Sigmoid colon (tissue), 7 donors: Measurements from ENCODE around the gene DCUN1D2. TPM values are rescaled to one million over a fixed set of nuclear protein-coding genes. Genes with fewer than 3 reads are reported as not detected.

Source experiments
- DNase-seq: peaks from one replicate; pipeline ENCODE4 v3.0.0-alpha.2; 2019
- H3K27ac ChIP-seq, 4 donors: fragments of 200-600 bp; sonication (generic); one replicate each; pipeline ENCODE4 v1.5.1; 2016 to 2019; ENCODE audit warnings: mild to moderate bottlenecking in 1 of 4
- H3K27me3 ChIP-seq, 3 donors: fragments of 200-600 bp; sonication (generic); one replicate each; pipeline ENCODE4 v1.5.1; 2019; ENCODE audit warnings: mild to moderate bottlenecking in 1 of 3
- H3K36me3 ChIP-seq, 4 donors: fragments of 200-600 bp; sonication (generic); one replicate each; pipeline ENCODE4 v1.5.1; 2016 to 2019
- H3K4me1 ChIP-seq, 4 donors: fragments of 200-600 bp; sonication (generic); one replicate each; pipeline ENCODE4 v1.5.1; 2017 to 2019
- H3K4me3 ChIP-seq, 4 donors: fragments of 200-600 bp; sonication (generic); one replicate each; pipeline ENCODE4 v1.5.1; 2017 to 2019; ENCODE audit warnings: mild to moderate bottlenecking in 2 of 4, moderate library complexity in 1 of 4
- H3K9me3 ChIP-seq, 4 donors: fragments of 200-600 bp in 3 of 4; sonication (generic) in 3 of 4; one replicate each; pipeline versions ENCODE4 v1.5.1 to v1.6.1; 2013 to 2019
- CTCF ChIP-seq, 4 experiments: fragments of 450-650 bp in 3 of 4; fragments of 200-600 bp in 1 of 4; IDR thresholded peaks; one replicate each; pipeline ENCODE4 v1.5.1; 2016 to 2019; ENCODE audit warnings: antibody characterized with exemption in 4 of 4, mild to moderate bottlenecking in 3 of 4, moderate library complexity in 2 of 4
- EP300 ChIP-seq, 4 donors: sonication (generic); formaldehyde crosslinking; IDR thresholded peaks; one replicate each; pipeline ENCODE4 v1.6.1; 2017; ENCODE audit warnings: antibody characterized with exemption in 4 of 4
- POLR2A ChIP-seq, 2 donors: fragments of 450-650 bp; IDR thresholded peaks; one replicate each; pipeline ENCODE4 v1.6.1; 2016; ENCODE audit warnings: antibody characterized with exemption in 2 of 2, mild to moderate bottlenecking in 2 of 2, moderate library complexity in 2 of 2
- POLR2AphosphoS5 ChIP-seq, 4 donors: sonication (generic); formaldehyde crosslinking; IDR thresholded peaks; one replicate each; pipeline ENCODE4 v1.6.1; 2017; ENCODE audit warnings: antibody characterized with exemption in 4 of 4
- WGBS, 2 donors: extraction: QIAGEN DNeasy Blood & Tissue Kit; methylation state at CpG; one replicate each; pipeline ENCODE4 v1.1.7; 2013; 5-methylcytosine and 5-hydroxymethylcytosine counted together
- intact Hi-C: fragments of 100-400 bp; cut with DNase I; formaldehyde crosslinking; loops from one replicate; pipeline ENCODE4 v1.15.1; 2023
- polyA plus RNA-seq, 3 donors: library from polyadenylated mRNA; stranded (reverse); fragments of 200-250 nt; gene quantifications; one replicate each; pipeline ENCODE4 v1.2.3, GENCODE V29; 2013
- total RNA-seq, 4 donors: library from RNA; depleted of rRNA; stranded (reverse); fragments of >200 nt; gene quantifications; one replicate each; pipeline ENCODE4 v1.1.0, GENCODE V29; 2016
- donor health status: healthy with polysubstance abuse.
- donor health status: Bipolar disorder and iron deficiency.
- donor health status: healthy.

Gene DCUN1D2
- total RNA-seq, result 10 to 100 TPM; 20.6 to 33.0 (median 27.6) TPM
- 10 to 100 TPM in 1 of 3 donors, 1 to 10 TPM in 2; 6.6 to 10.2 (median 7.9) TPM for polyA plus RNA-seq

- intact Hi-C loops, result loop anchor here (2.0 to 5.0 kb wide), 3 partner anchors 36 to 283 kb away; partner anchors contain the start of genes CUL4A and PCID2
- H3K9me3 ChIP-seq, result no peaks in the 10 kb centered on the region
- peak within 1 kb of the TSS; percentile 87 to 95 (median 93) for H3K27ac ChIP-seq
- TF ChIP-seq POLR2A (IDR thresholded peaks at IDR 0.05) (peak; percentile 64 to 75), EP300 (IDR thresholded peaks at IDR 0.05) (no peak), POLR2AphosphoS5 (IDR thresholded peaks at IDR 0.05) (peak; percentile 67 to 89 (median 83))
- 0 to 1% methylated on average over 115 of the region's 115 CpGs for WGBS, 2 donors
- H3K4me3 ChIP-seq, result peak within 1 kb of the TSS; percentile 88 to 94 (median 92)
- DNase-seq, result peak; percentile 97
- no peaks in the 10 kb centered on the region for H3K27me3 ChIP-seq
- peaks cover 0 to 84% (median 68%) of the 10 kb centered on the region in 4 donors for H3K4me1 ChIP-seq
- no peaks in the 10 kb centered on the region for H3K36me3 ChIP-seq
Measured at GRCh38 chr13:113490496-113491417, at the start of gene DCUN1D2. Gene DCUN1D2 (minus strand): TSS chr13:113490711. CDS start chr13:113490669, 42 bp downstream.

- Histone ChIP-seq H3K27ac (no peak overlapping the region), H3K9me3 (no peaks in the 10 kb centered on the region), H3K36me3 (peaks cover 0 to 44% (median 14%) of the 10 kb centered on the region in 4 donors), H3K4me1 (no peaks in the 10 kb centered on the region), H3K27me3 (no peaks in the 10 kb centered on the region), H3K4me3 (no peak overlapping the region)
- intact Hi-C loops, result no loop called here
- no peak for TF ChIP-seq POLR2A (IDR thresholded peaks at IDR 0.05)
- TF ChIP-seq CTCF (IDR thresholded peaks at IDR 0.05), result no peak
- no peak for TF ChIP-seq POLR2AphosphoS5 (IDR thresholded peaks at IDR 0.05)
- no peak for TF ChIP-seq EP300 (IDR thresholded peaks at IDR 0.05)
- peak; percentile 22 for DNase-seq
- 95 to 97% methylated on average over 15 of the region's 15 CpGs for WGBS, 2 donors
Measured at GRCh38 chr13:113539822-113540221, 49.3 kb upstream of the DCUN1D2 start.

- Histone ChIP-seq H3K36me3 (peaks cover 0 to 44% (median 14%) of the 10 kb centered on the region in 4 donors), H3K4me3 (no peak overlapping the region), H3K27ac (no peak overlapping the region), H3K4me1 (peaks cover 0 to under 1% (median 0%) of the 10 kb centered on the region in 4 donors), H3K27me3 (no peaks in the 10 kb centered on the region), H3K9me3 (no peaks in the 10 kb centered on the region)
- TF ChIP-seq POLR2AphosphoS5 (IDR thresholded peaks at IDR 0.05) (no peak), POLR2A (IDR thresholded peaks at IDR 0.05) (no peak), CTCF (IDR thresholded peaks at IDR 0.05) (no peak), EP300 (IDR thresholded peaks at IDR 0.05) (no peak)
- peak; percentile 54 for DNase-seq
- intact Hi-C loops, result no loop called here
- WGBS, 2 donors, result 94 to 96% methylated on average over 18 of the region's 18 CpGs
Measured at GRCh38 chr13:113539176-113539575, 48.7 kb upstream of the DCUN1D2 start.

GRCh38 chr13:113538689-113539058, 48.2 kb upstream of the DCUN1D2 start:
- WGBS, 2 donors, result 95 to 97% methylated on average over 28 of the region's 28 CpGs
- no peaks in the 10 kb centered on the region for H3K9me3 ChIP-seq
- TF ChIP-seq EP300 (IDR thresholded peaks at IDR 0.05), result no peak
- TF ChIP-seq POLR2A (IDR thresholded peaks at IDR 0.05), result no peak
- no peak for TF ChIP-seq POLR2AphosphoS5 (IDR thresholded peaks at IDR 0.05)
- TF ChIP-seq CTCF (IDR thresholded peaks at IDR 0.05), result no peak
- DNase-seq, result peak; percentile 42
- intact Hi-C loops, result no loop called here
- peaks cover 0 to 44% (median 14%) of the 10 kb centered on the region in 4 donors for H3K36me3 ChIP-seq
- H3K4me3 ChIP-seq, result no peak overlapping the region
- H3K27me3 ChIP-seq, result no peaks in the 10 kb centered on the region
- no peak overlapping the region for H3K27ac ChIP-seq
- peaks cover 0 to 6% (median 0%) of the 10 kb centered on the region in 4 donors for H3K4me1 ChIP-seq
